GM10266 (cell line): ENCODE measurements around the gene GOSR1.
"Not testable (repeated sequence)": the region's sequence is repeated elsewhere in the genome, so short reads cannot be mapped to it uniquely, and the experiment has no call there.

ENCODE experiments used
- DNase-seq: peaks from one replicate; pipeline ENCODE4 v3.0.0; 2012; ENCODE audit errors: extremely low spot score
- TF ChIP-seq, protein P1 (sequence below): IDR thresholded peaks from 2 replicates; pipeline ENCODE4 v1.5.1; 2012; ENCODE audit warnings: mild to moderate bottlenecking, low read depth; ENCODE audit not compliant: control insufficient read depth, insufficient read depth; ENCODE audit errors: missing control alignments

Gene GOSR1

GRCh38 chr17:30450125-30451027 is 26.8 kb upstream of the GOSR1 start:
- TF ChIP-seq, protein P1, sequence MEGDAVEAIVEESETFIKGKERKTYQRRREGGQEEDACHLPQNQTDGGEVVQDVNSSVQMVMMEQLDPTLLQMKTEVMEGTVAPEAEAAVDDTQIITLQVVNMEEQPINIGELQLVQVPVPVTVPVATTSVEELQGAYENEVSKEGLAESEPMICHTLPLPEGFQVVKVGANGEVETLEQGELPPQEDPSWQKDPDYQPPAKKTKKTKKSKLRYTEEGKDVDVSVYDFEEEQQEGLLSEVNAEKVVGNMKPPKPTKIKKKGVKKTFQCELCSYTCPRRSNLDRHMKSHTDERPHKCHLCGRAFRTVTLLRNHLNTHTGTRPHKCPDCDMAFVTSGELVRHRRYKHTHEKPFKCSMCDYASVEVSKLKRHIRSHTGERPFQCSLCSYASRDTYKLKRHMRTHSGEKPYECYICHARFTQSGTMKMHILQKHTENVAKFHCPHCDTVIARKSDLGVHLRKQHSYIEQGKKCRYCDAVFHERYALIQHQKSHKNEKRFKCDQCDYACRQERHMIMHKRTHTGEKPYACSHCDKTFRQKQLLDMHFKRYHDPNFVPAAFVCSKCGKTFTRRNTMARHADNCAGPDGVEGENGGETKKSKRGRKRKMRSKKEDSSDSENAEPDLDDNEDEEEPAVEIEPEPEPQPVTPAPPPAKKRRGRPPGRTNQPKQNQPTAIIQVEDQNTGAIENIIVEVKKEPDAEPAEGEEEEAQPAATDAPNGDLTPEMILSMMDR, result no peak
- no peak for DNase-seq

- TF ChIP-seq, protein P1, result no peak
- DNase-seq, result no peak
These were observed 22.6 kb upstream of the GOSR1 start for GRCh38 chr17:30454635-30455034.

- DNase-seq, result no peak
These were observed 18.8 kb upstream of the GOSR1 start for GRCh38 chr17:30458371-30458770.

DNA sequence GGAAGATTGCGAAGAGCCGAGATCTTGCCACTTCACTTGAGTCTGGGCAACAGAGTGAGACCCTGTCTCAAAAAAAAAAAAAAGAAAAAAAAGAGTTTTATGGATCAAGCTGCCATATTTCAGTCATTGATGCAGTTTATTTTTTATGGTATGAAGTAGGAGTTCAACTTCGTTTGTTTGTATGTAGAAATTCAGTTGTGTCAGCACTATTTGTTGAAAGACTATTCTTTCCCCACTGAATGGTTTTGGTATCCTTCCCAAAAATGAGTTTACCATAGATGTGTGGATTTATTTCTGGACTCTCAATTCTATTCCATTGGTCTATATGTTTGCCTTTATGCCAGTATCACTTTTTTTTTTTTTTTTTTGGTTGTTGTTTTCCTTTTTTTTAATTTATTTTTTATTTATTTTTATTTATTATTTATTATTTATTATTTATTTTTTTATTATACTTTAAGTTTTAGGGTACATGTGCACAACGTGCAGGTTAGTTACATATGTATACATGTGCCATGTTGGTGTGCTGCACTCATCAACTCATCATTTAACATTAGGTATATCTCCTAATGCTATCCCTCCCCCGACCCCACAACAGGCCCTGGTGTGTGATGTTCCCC is 18.3 kb upstream of the GOSR1 start:
- not testable (repeated sequence) for DNase-seq

More at GRCh38 chr17:30458371-30458770, 18.8 kb upstream of the GOSR1 start:
- TF ChIP-seq, protein P1, result no peak

- no peak for DNase-seq
- TF ChIP-seq, protein P1, result no peak
These were observed 8.7 kb upstream of the GOSR1 start for GRCh38 chr17:30468465-30468864.

GRCh38 chr17:30472238-30472890 is 4.8 kb upstream of the GOSR1 start:
- DNase-seq, result no peak
- TF ChIP-seq, protein P1, result no peak

DNA sequence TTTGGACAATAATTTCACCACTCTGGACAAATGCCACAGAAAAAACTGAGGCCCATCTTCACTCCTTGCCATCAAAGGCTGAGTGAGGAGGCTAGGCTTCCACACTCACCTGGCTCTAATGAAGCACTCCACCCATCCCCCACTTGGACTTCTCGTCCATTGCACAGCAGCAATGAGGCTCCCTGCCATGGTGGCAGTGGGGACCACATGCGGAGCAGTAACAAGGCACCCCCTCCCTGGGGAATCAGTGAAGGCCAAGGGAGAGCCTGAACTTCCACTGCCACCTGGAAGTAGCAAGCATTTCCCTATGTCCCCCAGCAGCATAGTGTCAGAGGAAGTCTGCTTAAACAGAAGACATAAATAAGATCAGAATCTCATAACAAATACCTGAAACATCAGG is 2.0 kb upstream of the GOSR1 start:
- TF ChIP-seq, protein P1, result no peak
- no peak for DNase-seq
